LNCaP clone FGC (cell line): ENCODE data around the gene TSPOAP1.

Experiments
- DNase-seq: peaks from one replicate; pipeline ENCODE4 v3.0.0-alpha.2; 2011; ENCODE audit warnings: low read depth
- H3K4me3 ChIP-seq: 2 replicates; pipeline ENCODE4 v1.5.1; 2011; ENCODE audit warnings: mild to moderate bottlenecking, low read depth, low read length, control low read depth
- CTCF ChIP-seq: IDR thresholded peaks from 2 replicates; pipeline ENCODE4 v1.5.1; 2012; ENCODE audit warnings: mild to moderate bottlenecking; ENCODE audit not compliant: control insufficient read depth, insufficient read depth; ENCODE audit errors: extremely low read depth

The TSPOAP1 gene

GRCh38 chr17:58352596-58353388, 24.2 kb upstream of the TSPOAP1 start:
- DNase-seq, result peak; percentile 4
- peak overlapping the region; percentile 100 for H3K4me3 ChIP-seq
- TF ChIP-seq CTCF, result no peak

- H3K4me3 ChIP-seq, result peak within 1 kb of the TSS; percentile 100
- TF ChIP-seq CTCF, result no peak
- DNase-seq, result peak; percentile 80
Observed at GRCh38 chr17:58351831-58352595, 23.4 kb upstream of the TSPOAP1 start, which contains the start of gene SUPT4H1. Gene SUPT4H1 (minus strand): TSS chr17:58352201. CDS start chr17:58352135, 66 bp downstream.

GRCh38 chr17:58351182-58351581, 22.6 kb upstream of the TSPOAP1 start:
- DNase-seq, result no peak
- TF ChIP-seq CTCF, result no peak
- peak overlapping the region; percentile 100 for H3K4me3 ChIP-seq

GRCh38 chr17:58348038-58348437, 19.4 kb upstream of the TSPOAP1 start:
- DNase-seq, result no peak
- no peak for TF ChIP-seq CTCF
- no peak overlapping the region for H3K4me3 ChIP-seq

GRCh38 chr17:58345500-58345899, 16.9 kb upstream of the TSPOAP1 start:
- no peak for TF ChIP-seq CTCF
- no peak overlapping the region for H3K4me3 ChIP-seq
- no peak for DNase-seq

GRCh38 chr17:58344791-58345157, 16.2 kb upstream of the TSPOAP1 start:
- no peak overlapping the region for H3K4me3 ChIP-seq
- TF ChIP-seq CTCF, result no peak
- no peak for DNase-seq
